ENCODE data around the gene CASP3.

- TF ChIP-seq, protein P1, sequence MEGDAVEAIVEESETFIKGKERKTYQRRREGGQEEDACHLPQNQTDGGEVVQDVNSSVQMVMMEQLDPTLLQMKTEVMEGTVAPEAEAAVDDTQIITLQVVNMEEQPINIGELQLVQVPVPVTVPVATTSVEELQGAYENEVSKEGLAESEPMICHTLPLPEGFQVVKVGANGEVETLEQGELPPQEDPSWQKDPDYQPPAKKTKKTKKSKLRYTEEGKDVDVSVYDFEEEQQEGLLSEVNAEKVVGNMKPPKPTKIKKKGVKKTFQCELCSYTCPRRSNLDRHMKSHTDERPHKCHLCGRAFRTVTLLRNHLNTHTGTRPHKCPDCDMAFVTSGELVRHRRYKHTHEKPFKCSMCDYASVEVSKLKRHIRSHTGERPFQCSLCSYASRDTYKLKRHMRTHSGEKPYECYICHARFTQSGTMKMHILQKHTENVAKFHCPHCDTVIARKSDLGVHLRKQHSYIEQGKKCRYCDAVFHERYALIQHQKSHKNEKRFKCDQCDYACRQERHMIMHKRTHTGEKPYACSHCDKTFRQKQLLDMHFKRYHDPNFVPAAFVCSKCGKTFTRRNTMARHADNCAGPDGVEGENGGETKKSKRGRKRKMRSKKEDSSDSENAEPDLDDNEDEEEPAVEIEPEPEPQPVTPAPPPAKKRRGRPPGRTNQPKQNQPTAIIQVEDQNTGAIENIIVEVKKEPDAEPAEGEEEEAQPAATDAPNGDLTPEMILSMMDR (IDR thresholded peaks at IDR 0.05; ENCODE audit: low read depth, low read length, poor library complexity, severe bottlenecking) = peak; percentile 20
- no peak for TF ChIP-seq EZH2phosphoT487 (IDR thresholded peaks at IDR 0.05; ENCODE audit: borderline replicate concordance, low read length)
These were observed at the start of gene CASP3, which contains the start of gene PRIMPOL for GRCh38 chr4:184649026-184649970.
